Measurements from ENCODE around the gene IDH2.

GRCh38 chr15:90090226-90090848, 11.9 kb downstream of the IDH2 start:
- TF ChIP-seq RAD21 (IDR thresholded peaks at IDR 0.05; ENCODE audit: low read length) (no peak), POLR2A (IDR thresholded peaks at IDR 0.05; ENCODE audit: low read depth, low read length) (no peak), CTCF (conservative IDR thresholded peaks at IDR 0.05; ENCODE audit: low read depth, low read length) (no peak), USF2 (IDR thresholded peaks at IDR 0.05; ENCODE audit: low read depth, low read length) (no peak), BHLHE40 (IDR thresholded peaks at IDR 0.05; ENCODE audit: low read depth, low read length) (no peak)
